ENCODE results near the gene RPS2. TPM values are rescaled to one million over a fixed set of nuclear protein-coding genes. Genes with fewer than 3 reads are reported as not detected.

The RPS2 gene
- total RNA-seq, 1 experiment from 2014 or later = 4,395 TPM

DNA sequence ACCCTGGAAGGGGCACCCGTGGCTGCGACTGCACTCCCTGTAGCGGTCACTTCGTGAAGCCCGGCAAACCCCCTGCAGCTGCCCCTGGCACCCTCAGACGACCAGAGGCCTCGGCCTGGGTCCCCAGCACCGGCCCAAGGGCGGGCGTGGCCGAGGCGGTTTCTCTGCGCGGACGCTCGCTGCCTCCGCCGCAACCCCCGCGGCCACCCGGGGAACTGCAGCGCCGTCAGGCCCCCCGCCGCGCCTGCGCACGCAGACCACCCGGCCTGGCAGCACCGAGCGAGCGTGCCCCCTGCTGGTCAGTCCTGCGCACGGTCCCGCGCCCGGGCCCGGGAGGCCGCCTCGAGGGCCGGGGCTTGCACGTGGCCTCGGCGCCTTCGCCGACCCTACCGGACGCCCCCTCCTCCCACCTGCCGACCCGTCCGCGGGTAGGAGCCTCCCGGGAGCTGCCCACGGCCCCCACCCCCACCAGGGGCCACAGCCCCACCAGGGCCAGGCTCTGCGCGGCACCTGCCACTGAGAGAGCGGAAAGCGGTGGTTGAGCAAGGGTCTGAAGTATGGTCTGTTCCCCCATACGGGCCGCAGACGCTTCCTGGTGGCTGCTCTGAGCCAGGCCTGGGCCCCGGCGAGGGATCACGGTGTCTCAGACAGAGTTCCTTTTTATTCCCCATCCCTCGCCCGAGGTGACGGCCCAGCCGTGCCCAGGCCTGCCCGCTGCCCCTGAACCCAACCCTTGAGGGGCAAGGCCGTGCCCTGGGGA lies 34.9 kb downstream of the RPS2 start (continued):
- TF ChIP-seq, protein P1, sequence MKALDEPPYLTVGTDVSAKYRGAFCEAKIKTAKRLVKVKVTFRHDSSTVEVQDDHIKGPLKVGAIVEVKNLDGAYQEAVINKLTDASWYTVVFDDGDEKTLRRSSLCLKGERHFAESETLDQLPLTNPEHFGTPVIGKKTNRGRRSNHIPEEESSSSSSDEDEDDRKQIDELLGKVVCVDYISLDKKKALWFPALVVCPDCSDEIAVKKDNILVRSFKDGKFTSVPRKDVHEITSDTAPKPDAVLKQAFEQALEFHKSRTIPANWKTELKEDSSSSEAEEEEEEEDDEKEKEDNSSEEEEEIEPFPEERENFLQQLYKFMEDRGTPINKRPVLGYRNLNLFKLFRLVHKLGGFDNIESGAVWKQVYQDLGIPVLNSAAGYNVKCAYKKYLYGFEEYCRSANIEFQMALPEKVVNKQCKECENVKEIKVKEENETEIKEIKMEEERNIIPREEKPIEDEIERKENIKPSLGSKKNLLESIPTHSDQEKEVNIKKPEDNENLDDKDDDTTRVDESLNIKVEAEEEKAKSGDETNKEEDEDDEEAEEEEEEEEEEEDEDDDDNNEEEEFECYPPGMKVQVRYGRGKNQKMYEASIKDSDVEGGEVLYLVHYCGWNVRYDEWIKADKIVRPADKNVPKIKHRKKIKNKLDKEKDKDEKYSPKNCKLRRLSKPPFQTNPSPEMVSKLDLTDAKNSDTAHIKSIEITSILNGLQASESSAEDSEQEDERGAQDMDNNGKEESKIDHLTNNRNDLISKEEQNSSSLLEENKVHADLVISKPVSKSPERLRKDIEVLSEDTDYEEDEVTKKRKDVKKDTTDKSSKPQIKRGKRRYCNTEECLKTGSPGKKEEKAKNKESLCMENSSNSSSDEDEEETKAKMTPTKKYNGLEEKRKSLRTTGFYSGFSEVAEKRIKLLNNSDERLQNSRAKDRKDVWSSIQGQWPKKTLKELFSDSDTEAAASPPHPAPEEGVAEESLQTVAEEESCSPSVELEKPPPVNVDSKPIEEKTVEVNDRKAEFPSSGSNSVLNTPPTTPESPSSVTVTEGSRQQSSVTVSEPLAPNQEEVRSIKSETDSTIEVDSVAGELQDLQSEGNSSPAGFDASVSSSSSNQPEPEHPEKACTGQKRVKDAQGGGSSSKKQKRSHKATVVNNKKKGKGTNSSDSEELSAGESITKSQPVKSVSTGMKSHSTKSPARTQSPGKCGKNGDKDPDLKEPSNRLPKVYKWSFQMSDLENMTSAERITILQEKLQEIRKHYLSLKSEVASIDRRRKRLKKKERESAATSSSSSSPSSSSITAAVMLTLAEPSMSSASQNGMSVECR (CRISPR knock-in tag; IDR thresholded peaks at IDR 0.05; ENCODE audit: borderline replicate concordance) = peak; percentile 82; the same call in 1 of the 2 replicates
- TF ChIP-seq ETV6 (CRISPR knock-in tag; IDR thresholded peaks at IDR 0.05) (peak; percentile 93), RELA (CRISPR knock-in tag; IDR thresholded peaks at IDR 0.05; ENCODE audit: borderline replicate concordance) (peak; percentile 94), TEAD1 (CRISPR knock-in tag; IDR thresholded peaks at IDR 0.05) (peak; percentile 88; the same call in 1 of the 2 replicates)

DNA sequence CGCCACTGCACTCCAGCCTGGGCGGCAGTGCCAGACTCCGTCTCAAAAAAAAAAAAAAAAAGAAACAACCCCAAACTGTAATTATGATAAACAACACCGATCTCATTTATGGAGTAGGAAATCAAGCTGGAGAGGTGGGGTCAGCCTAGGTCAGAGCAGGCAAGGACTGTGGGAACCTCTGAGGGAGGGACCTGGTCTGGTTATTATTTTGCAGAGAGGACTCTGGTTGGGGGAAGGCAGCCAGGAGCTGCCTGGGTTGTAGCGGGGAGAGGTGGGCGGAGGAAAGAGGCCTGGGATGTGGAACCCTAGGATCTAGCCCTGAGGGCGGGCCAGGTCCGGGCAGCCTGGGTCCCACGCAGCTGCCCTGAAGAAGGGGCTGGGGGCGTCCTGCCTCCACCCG lies 35.5 kb downstream of the RPS2 start:
- TF ChIP-seq STAT6 (CRISPR knock-in tag; conservative IDR thresholded peaks at IDR 0.05; ENCODE audit: low read depth) (no peak), ZNF423 (CRISPR knock-in tag; IDR thresholded peaks at IDR 0.05) (no peak)
- Mint-ChIP-seq H3K36me3 (no peaks in the 10 kb centered on the region), H3K27ac (no peak overlapping the region), H3K9me3 (no peaks in the 10 kb centered on the region), H3K27me3 (ENCODE audit: low read depth) (peaks cover 48% of the 10 kb centered on the region), H3K4me3 (peak overlapping the region; percentile 69), H3K4me1 (peaks cover 15% of the 10 kb centered on the region)
- POLR2A ChIA-PET = interaction anchor here (0.7 kb wide), 2 partner anchors 146 to 226 kb away, joined by 4 to 5 read pairs; partner anchors contain the start of genes NUBP2 and TRAF7
- CTCF ChIA-PET = interaction anchor here (0.7 to 2.0 kb wide), 32 partner anchors 8 to 325 kb away, joined by 3 to 16 read pairs (median 4); partner anchors contain the start of genes EME2, MRPS34, MSRB1 and NTHL1
- no peak for DNase-seq (ENCODE audit: low spot score)
- ATAC-seq = peak; percentile 54

DNA sequence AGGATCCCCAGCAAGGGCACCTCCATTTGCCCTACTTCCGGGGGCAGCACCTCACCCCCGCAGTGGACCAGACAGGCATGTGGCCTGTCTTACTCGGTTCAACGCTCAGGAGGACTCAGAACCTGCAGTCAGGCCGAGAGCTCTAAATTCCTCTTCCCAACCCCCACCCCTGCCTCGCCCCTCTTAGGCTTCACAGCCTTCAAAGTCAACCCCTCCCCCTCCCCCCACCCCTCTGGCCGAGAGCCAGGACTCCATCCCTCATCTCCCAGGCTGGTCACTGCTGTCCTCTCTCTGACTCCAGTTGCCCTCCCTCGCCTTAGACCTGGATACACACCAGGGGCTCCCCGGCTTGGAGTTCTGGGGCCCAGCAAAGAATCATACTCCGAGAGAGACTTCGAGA lies 38.4 kb downstream of the RPS2 start:
- ChIA-PET CTCF (interaction anchor here (0.6 to 1.8 kb wide), 3 partner anchors 10 to 38 kb away, joined by 3 to 7 read pairs (median 4); partner anchors contain the start of gene RPS2), POLR2A (interaction anchor here (1.0 kb wide), 1 partner anchor 17 kb away, joined by 3 read pairs; no protein-coding TSS in a partner anchor)
- peaks cover 3% of the 10 kb centered on the region for H3K9me3 Mint-ChIP-seq
- no peaks in the 10 kb centered on the region for H3K36me3 Mint-ChIP-seq
- peaks cover 23% of the 10 kb centered on the region for H3K4me1 Mint-ChIP-seq
- no peak overlapping the region for H3K4me3 Mint-ChIP-seq
- H3K27ac Mint-ChIP-seq = no peak overlapping the region
- DNase-seq (ENCODE audit: low spot score) = no peak
- peaks cover 67% of the 10 kb centered on the region for H3K27me3 Mint-ChIP-seq (ENCODE audit: low read depth)
- ATAC-seq = no peak
- TF ChIP-seq CTCF (IDR thresholded peaks at IDR 0.05) = no peak
- TF ChIP-seq, protein P2, sequence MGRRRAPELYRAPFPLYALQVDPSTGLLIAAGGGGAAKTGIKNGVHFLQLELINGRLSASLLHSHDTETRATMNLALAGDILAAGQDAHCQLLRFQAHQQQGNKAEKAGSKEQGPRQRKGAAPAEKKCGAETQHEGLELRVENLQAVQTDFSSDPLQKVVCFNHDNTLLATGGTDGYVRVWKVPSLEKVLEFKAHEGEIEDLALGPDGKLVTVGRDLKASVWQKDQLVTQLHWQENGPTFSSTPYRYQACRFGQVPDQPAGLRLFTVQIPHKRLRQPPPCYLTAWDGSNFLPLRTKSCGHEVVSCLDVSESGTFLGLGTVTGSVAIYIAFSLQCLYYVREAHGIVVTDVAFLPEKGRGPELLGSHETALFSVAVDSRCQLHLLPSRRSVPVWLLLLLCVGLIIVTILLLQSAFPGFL (CRISPR knock-in tag; IDR thresholded peaks at IDR 0.05; ENCODE audit: borderline replicate concordance) = no peak
- no peak for TF ChIP-seq ZNF263 (CRISPR knock-in tag; IDR thresholded peaks at IDR 0.05; ENCODE audit: low read depth)
- TF ChIP-seq ZNF138 (CRISPR knock-in tag; conservative IDR thresholded peaks at IDR 0.05) = no peak
- TF ChIP-seq, protein P3, sequence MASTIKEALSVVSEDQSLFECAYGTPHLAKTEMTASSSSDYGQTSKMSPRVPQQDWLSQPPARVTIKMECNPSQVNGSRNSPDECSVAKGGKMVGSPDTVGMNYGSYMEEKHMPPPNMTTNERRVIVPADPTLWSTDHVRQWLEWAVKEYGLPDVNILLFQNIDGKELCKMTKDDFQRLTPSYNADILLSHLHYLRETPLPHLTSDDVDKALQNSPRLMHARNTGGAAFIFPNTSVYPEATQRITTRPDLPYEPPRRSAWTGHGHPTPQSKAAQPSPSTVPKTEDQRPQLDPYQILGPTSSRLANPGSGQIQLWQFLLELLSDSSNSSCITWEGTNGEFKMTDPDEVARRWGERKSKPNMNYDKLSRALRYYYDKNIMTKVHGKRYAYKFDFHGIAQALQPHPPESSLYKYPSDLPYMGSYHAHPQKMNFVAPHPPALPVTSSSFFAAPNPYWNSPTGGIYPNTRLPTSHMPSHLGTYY (CRISPR knock-in tag; IDR thresholded peaks at IDR 0.05) = no peak
- TF ChIP-seq ETV6 (CRISPR knock-in tag; IDR thresholded peaks at IDR 0.05) = no peak
- TF ChIP-seq KAT7 (CRISPR knock-in tag; IDR thresholded peaks at IDR 0.05; ENCODE audit: borderline replicate concordance) = no peak
- TF ChIP-seq, protein P4, sequence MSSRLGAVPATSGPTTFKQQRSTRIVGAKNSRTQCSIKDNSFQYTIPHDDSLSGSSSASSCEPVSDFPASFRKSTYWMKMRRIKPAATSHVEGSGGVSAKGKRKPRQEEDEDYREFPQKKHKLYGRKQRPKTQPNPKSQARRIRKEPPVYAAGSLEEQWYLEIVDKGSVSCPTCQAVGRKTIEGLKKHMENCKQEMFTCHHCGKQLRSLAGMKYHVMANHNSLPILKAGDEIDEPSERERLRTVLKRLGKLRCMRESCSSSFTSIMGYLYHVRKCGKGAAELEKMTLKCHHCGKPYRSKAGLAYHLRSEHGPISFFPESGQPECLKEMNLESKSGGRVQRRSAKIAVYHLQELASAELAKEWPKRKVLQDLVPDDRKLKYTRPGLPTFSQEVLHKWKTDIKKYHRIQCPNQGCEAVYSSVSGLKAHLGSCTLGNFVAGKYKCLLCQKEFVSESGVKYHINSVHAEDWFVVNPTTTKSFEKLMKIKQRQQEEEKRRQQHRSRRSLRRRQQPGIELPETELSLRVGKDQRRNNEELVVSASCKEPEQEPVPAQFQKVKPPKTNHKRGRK (CRISPR knock-in tag; IDR thresholded peaks at IDR 0.05; ENCODE audit: borderline replicate concordance) = no peak
- no peak for TF ChIP-seq SOX15 (CRISPR knock-in tag; IDR thresholded peaks at IDR 0.05)
- TF ChIP-seq CBFB (CRISPR knock-in tag; IDR thresholded peaks at IDR 0.05; ENCODE audit: low read depth) = no peak
- TF ChIP-seq NR3C1 (CRISPR knock-in tag; conservative IDR thresholded peaks at IDR 0.05; ENCODE audit: low read depth) = no peak
- TF ChIP-seq FOXK1 (CRISPR knock-in tag; IDR thresholded peaks at IDR 0.05) = no peak
- no peak for TF ChIP-seq ZNF232 (CRISPR knock-in tag; IDR thresholded peaks at IDR 0.05)
- TF ChIP-seq NFYB (CRISPR knock-in tag; conservative IDR thresholded peaks at IDR 0.05; ENCODE audit: low read depth) = no peak
